HEK293 (cell line): ENCODE measurements around the gene PRND.

Source experiments
- BCL11B ChIP-seq: fragments of 450-650 bp; formaldehyde crosslinking; IDR thresholded peaks from 2 replicates; pipeline ENCODE4 v1.5.1; 2016; ENCODE audit warnings: low read depth, missing biosample characterization, missing genetic modification characterization
- CTCF ChIP-seq: fragments of 450-650 bp; formaldehyde crosslinking; IDR thresholded peaks from 2 replicates; pipeline ENCODE4 v1.5.1; 2016; ENCODE audit warnings: missing biosample characterization, missing genetic modification characterization
- KLF16 ChIP-seq: fragments of 450-650 bp; formaldehyde crosslinking; IDR thresholded peaks from 2 replicates; pipeline ENCODE4 v1.5.1; 2017; ENCODE audit warnings: missing biosample characterization, missing genetic modification characterization
- ZNF302 ChIP-seq: fragments of 450-650 bp; formaldehyde crosslinking; IDR thresholded peaks from 2 replicates; pipeline ENCODE4 v1.5.1; 2016; ENCODE audit warnings: missing biosample characterization, missing genetic modification characterization, low read depth
- ZNF660 ChIP-seq: fragments of 450-650 bp; IDR thresholded peaks from 2 replicates; pipeline ENCODE4 v1.5.1; 2018; ENCODE audit warnings: missing biosample characterization, mild to moderate bottlenecking, missing genetic modification characterization
- ZNF777 ChIP-seq: fragments of 450-650 bp; formaldehyde crosslinking; IDR thresholded peaks from 2 replicates; pipeline ENCODE4 v1.5.1; 2017; ENCODE audit warnings: missing biosample characterization, missing genetic modification characterization, borderline replicate concordance
- TF ChIP-seq, protein P1 (sequence below): fragments of 450-650 bp; formaldehyde crosslinking; conservative IDR thresholded peaks from 2 replicates; pipeline ENCODE4 v1.5.1; 2016; ENCODE audit warnings: low read depth, missing biosample characterization, missing genetic modification characterization

DNA sequence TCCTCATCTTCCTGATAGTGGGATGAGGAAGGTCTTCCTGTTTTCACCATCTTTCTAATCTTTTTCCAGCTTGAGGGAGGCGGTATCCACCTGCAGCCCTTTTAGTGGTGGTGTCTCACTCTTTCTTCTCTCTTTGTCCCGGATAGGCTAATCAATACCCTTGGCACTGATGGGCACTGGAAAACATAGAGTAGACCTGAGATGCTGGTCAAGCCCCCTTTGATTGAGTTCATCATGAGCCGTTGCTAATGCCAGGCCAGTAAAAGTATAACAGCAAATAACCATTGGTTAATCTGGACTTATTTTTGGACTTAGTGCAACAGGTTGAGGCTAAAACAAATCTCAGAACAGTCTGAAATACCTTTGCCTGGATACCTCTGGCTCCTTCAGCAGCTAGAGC lies 21.8 kb upstream of the PRND start:
- TF ChIP-seq CTCF (tag by site-specific recombination) = no peak
- TF ChIP-seq ZNF302 (tag by site-specific recombination) = no peak
- TF ChIP-seq BCL11B (tag by site-specific recombination) = no peak
- TF ChIP-seq KLF16 (tag by site-specific recombination) = no peak
- no peak for TF ChIP-seq ZNF777 (tag by site-specific recombination)
- TF ChIP-seq, protein P1, sequence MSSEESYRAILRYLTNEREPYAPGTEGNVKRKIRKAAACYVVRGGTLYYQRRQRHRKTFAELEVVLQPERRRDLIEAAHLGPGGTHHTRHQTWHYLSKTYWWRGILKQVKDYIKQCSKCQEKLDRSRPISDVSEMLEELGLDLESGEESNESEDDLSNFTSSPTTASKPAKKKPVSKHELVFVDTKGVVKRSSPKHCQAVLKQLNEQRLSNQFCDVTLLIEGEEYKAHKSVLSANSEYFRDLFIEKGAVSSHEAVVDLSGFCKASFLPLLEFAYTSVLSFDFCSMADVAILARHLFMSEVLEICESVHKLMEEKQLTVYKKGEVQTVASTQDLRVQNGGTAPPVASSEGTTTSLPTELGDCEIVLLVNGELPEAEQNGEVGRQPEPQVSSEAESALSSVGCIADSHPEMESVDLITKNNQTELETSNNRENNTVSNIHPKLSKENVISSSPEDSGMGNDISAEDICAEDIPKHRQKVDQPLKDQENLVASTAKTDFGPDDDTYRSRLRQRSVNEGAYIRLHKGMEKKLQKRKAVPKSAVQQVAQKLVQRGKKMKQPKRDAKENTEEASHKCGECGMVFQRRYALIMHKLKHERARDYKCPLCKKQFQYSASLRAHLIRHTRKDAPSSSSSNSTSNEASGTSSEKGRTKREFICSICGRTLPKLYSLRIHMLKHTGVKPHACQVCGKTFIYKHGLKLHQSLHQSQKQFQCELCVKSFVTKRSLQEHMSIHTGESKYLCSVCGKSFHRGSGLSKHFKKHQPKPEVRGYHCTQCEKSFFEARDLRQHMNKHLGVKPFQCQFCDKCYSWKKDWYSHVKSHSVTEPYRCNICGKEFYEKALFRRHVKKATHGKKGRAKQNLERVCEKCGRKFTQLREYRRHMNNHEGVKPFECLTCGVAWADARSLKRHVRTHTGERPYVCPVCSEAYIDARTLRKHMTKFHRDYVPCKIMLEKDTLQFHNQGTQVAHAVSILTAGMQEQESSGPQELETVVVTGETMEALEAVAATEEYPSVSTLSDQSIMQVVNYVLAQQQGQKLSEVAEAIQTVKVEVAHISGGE = no peak
- no peak for TF ChIP-seq ZNF660 (tag by site-specific recombination)
